ENCODE data around the gene BOK. TPM values are rescaled to one million over a fixed set of nuclear protein-coding genes. Genes with fewer than 3 reads are reported as not detected.
A peak's percentile ranks its signal among the peaks of the same experiment; 100 is the strongest.

The BOK gene
- total and polyA plus RNA-seq, 4 donors, result 11.3 to 82.1 (median 44.0) TPM

DNA sequence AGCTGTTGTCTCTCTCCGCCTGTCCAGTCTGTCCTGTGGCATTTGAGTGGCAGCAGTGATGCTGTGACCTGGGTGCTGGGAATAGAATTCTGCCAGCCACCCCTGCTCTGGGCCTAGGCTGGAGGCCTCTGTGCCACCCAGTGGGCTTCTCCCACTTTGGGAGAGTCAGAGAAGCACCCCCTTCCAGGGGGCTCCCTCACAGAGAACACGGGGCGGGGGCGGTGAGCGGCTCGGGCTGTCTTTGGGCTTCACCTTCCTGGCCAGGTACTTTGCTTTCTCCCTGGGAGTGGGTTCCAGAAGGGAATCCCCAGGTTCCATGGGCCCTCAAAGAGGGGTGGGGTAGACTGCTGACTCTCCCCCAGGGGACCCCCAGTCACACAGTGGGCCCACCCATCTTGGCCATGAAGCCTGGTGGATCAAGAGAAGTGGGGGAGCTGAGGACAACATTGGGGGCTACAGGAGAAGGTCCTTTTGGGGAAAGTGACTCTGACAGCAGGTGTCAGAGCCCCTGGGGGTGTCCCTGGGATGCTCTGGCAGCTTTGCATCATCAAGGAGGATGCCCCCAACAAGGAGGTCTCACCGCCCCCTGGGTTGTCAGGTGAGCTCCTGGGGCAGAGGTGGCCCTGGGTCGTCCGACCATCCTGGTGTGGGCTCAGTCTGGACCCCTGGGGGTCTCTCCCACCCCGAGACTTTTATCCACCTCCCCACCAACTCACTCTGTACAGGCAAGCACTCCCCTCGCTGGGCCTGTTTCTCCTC is 18.8 kb upstream of the BOK start:
- Histone ChIP-seq H3K9ac (ENCODE audit: low read depth in 1 of 2, low read length in 2 of 2) (no peak overlapping the region), H3K36me3 (ENCODE audit: control insufficient read depth in 4 of 4, insufficient read depth in 3 of 4, low read depth in 1 of 4, low read length in 3 of 4) (no peaks in the 10 kb centered on the region), H3K4me3 (ENCODE audit: low read depth in 1 of 3, low read length in 3 of 3) (no peak overlapping the region), H3K9me3 (ENCODE audit: control insufficient read depth in 4 of 4, low read length in 3 of 4) (peaks cover 0 to 1% (median 0%) of the 10 kb centered on the region in 4 donors), H3K4me1 (ENCODE audit: control insufficient read depth in 4 of 4, insufficient read depth in 4 of 4, low read length in 3 of 4) (peaks cover 5 to 7% (median 6%) of the 10 kb centered on the region in 4 donors), H3K27me3 (ENCODE audit: control insufficient read depth in 4 of 4, insufficient read depth in 4 of 4, low read length in 3 of 4) (peaks cover 0 to 3% (median under 1%) of the 10 kb centered on the region in 4 donors), H3K27ac (ENCODE audit: low read depth in 1 of 2, low read length in 2 of 2) (no peak overlapping the region)
- WGBS, result 97% methylated on average over 11 of the region's 11 CpGs
- DNase-seq (ENCODE audit: low spot score), result no peak
- TF ChIP-seq HNF4A (conservative IDR thresholded peaks at IDR 0.05), result no peak
- TF ChIP-seq SP1 (IDR thresholded peaks at IDR 0.05), result no peak
- TF ChIP-seq, protein P1, sequence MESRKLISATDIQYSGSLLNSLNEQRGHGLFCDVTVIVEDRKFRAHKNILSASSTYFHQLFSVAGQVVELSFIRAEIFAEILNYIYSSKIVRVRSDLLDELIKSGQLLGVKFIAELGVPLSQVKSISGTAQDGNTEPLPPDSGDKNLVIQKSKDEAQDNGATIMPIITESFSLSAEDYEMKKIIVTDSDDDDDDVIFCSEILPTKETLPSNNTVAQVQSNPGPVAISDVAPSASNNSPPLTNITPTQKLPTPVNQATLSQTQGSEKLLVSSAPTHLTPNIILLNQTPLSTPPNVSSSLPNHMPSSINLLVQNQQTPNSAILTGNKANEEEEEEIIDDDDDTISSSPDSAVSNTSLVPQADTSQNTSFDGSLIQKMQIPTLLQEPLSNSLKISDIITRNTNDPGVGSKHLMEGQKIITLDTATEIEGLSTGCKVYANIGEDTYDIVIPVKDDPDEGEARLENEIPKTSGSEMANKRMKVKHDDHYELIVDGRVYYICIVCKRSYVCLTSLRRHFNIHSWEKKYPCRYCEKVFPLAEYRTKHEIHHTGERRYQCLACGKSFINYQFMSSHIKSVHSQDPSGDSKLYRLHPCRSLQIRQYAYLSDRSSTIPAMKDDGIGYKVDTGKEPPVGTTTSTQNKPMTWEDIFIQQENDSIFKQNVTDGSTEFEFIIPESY (IDR thresholded peaks at IDR 0.05), result no peak
- TF ChIP-seq NR2F2 (IDR thresholded peaks at IDR 0.05), result no peak

DNA sequence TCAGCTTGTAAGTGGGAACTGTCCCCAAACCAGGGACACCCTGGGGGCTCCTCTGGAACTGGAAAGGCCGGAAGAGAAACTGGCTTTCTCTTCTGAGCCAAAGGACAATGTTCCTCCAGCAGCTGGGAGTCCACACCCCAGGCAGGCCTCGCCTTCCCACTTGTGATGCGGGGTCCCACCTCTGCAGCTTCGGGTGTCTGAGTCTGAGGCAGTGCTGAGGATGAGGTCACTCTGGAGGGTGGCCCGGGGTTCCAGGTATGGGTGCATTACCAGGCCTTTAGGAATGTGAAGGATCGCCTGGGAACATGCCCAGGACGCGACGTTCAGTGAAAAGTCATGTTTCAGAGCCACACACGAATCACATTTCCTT is 18.2 kb upstream of the BOK start:
- Histone ChIP-seq H3K27me3 (ENCODE audit: control insufficient read depth in 4 of 4, insufficient read depth in 4 of 4, low read length in 3 of 4) (peaks cover 0 to 3% (median under 1%) of the 10 kb centered on the region in 4 donors), H3K9me3 (ENCODE audit: control insufficient read depth in 4 of 4, low read length in 3 of 4) (peaks cover 0 to 1% (median 0%) of the 10 kb centered on the region in 4 donors), H3K4me3 (ENCODE audit: low read depth in 1 of 3, low read length in 3 of 3) (no peak overlapping the region), H3K36me3 (ENCODE audit: control insufficient read depth in 4 of 4, insufficient read depth in 3 of 4, low read depth in 1 of 4, low read length in 3 of 4) (no peaks in the 10 kb centered on the region), H3K4me1 (ENCODE audit: control insufficient read depth in 4 of 4, insufficient read depth in 4 of 4, low read length in 3 of 4) (peaks cover 5 to 7% (median 6%) of the 10 kb centered on the region in 4 donors), H3K9ac (ENCODE audit: low read depth in 1 of 2, low read length in 2 of 2) (no peak overlapping the region), H3K27ac (ENCODE audit: low read depth in 1 of 2, low read length in 2 of 2) (no peak overlapping the region)
- 81% methylated on average over 10 of the region's 10 CpGs for WGBS
- no peak for TF ChIP-seq HNF4A (conservative IDR thresholded peaks at IDR 0.05)
- DNase-seq (ENCODE audit: low spot score), result no peak

DNA sequence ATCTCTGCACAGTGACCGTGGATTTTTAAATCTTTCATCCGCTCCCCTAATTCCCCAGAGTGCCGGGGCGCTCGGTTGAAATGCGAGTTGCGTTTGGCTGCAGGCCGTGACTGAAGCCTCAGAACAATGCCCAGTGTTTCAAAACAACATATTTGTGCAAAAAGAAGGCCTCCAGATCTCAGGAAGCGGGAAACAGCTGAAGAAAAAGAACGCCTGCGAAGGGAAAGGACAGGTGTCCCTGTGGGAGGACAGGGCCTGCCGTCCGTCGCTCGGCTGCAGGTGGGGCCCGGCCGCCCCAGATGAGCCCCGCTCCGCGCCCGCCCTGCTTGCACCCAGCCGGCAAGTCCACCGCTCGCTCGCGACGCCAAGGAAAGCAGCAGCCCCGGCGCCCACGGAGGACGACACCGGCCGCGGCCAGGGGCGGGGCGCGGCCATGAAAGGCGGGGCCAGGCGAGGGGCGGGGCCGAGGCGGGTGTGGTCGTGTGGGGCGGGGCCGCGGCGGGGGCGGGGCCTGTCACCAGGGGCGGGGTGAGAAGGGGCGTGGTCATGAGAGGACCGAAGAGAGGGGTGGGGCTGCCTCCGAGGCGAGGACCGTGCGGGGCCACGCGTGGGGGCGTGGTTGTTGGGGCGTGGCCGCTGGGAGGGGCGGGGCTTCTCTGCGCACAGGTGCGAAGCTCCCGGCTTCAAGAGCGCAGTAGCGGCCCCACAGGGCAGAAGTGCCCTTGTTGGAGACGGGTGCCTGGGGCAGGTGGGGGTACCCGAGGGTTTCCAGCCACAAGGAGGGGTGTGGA is 17.6 kb upstream of the BOK start:
- DNase-seq (ENCODE audit: low spot score), result peak; percentile 78
- Histone ChIP-seq H3K36me3 (ENCODE audit: control insufficient read depth in 4 of 4, insufficient read depth in 3 of 4, low read depth in 1 of 4, low read length in 3 of 4) (no peaks in the 10 kb centered on the region), H3K9me3 (ENCODE audit: control insufficient read depth in 4 of 4, low read length in 3 of 4) (peaks cover 0 to 1% (median 0%) of the 10 kb centered on the region in 4 donors), H3K27me3 (ENCODE audit: control insufficient read depth in 4 of 4, insufficient read depth in 4 of 4, low read length in 3 of 4) (peaks cover 0 to 3% (median under 1%) of the 10 kb centered on the region in 4 donors), H3K27ac (ENCODE audit: low read depth in 1 of 2, low read length in 2 of 2) (no peak overlapping the region), H3K4me1 (ENCODE audit: control insufficient read depth in 4 of 4, insufficient read depth in 4 of 4, low read length in 3 of 4) (peaks cover 5 to 7% (median 6%) of the 10 kb centered on the region in 4 donors), H3K9ac (ENCODE audit: low read depth in 1 of 2, low read length in 2 of 2) (no peak overlapping the region), H3K4me3 (ENCODE audit: low read depth in 1 of 3, low read length in 3 of 3) (peak overlapping the region in 1 of 3 donors; percentile 22)
- TF ChIP-seq HNF4A (conservative IDR thresholded peaks at IDR 0.05) (no peak), GABPA (IDR thresholded peaks at IDR 0.05 in 1 of 2, conservative IDR thresholded peaks at IDR 0.05 in 1 of 2) (no peak), RXRA (IDR thresholded peaks at IDR 0.05) (no peak), EGR1 (IDR thresholded peaks at IDR 0.05; ENCODE audit: low read depth in 2 of 2) (no peak)
- TF ChIP-seq, protein P1 (IDR thresholded peaks at IDR 0.05), result no peak
- WGBS, result 26% methylated on average over 68 of the region's 68 CpGs

All from liver (tissue), 9 donors.